Esophagus muscularis mucosa (tissue), 4 donors: ENCODE measurements around the gene HECA. TPM values are rescaled to one million over a fixed set of nuclear protein-coding genes. Genes with fewer than 3 reads are reported as not detected.

Source experiments
- DNase-seq: peaks from one replicate; pipeline ENCODE4 v3.0.0-alpha.2; 2017; ENCODE audit errors: extremely low spot score
- H3K27ac ChIP-seq, 4 donors: fragments of 200-600 bp; sonication (generic); replicated peaks in 1 of 4; 1 replicate in 3 of 4; 2 replicates in 1 of 4; pipeline ENCODE4 v1.5.1; 2016 to 2019; ENCODE audit warnings: mild to moderate bottlenecking in 1 of 4
- H3K27me3 ChIP-seq, 4 donors: fragments of 200-600 bp; sonication (generic); one replicate each; pipeline versions ENCODE4 v1.5.1 to v1.6.0; 2016 to 2019
- H3K36me3 ChIP-seq, 4 donors: fragments of 200-600 bp; sonication (generic); one replicate each; pipeline ENCODE4 v1.5.1; 2016 to 2019
- H3K4me1 ChIP-seq, 4 donors: fragments of 200-600 bp; sonication (generic); one replicate each; pipeline ENCODE4 v1.5.1; 2016 to 2019
- H3K4me3 ChIP-seq, 4 donors: fragments of 200-600 bp; sonication (generic); 1 replicate in 2 of 4; 2 replicates in 2 of 4; pipeline ENCODE4 v1.5.1; 2016 to 2019; ENCODE audit warnings: mild to moderate bottlenecking in 4 of 4, moderate library complexity in 1 of 4
- H3K9me3 ChIP-seq, 4 donors: fragments of 200-600 bp; sonication (generic); 1 replicate in 3 of 4; 2 replicates in 1 of 4; pipeline ENCODE4 v1.5.1; 2016 to 2019
- EP300 ChIP-seq: sonication (generic); formaldehyde crosslinking; IDR thresholded peaks from one replicate; pipeline ENCODE4 v1.6.1; 2017; ENCODE audit warnings: antibody characterized with exemption
- POLR2A ChIP-seq: fragments of 450-650 bp; IDR thresholded peaks from one replicate; pipeline ENCODE4 v1.6.1; 2017; ENCODE audit warnings: antibody characterized with exemption, moderate library complexity, mild to moderate bottlenecking, low read depth
- POLR2AphosphoS5 ChIP-seq, 2 donors: sonication (generic); formaldehyde crosslinking; IDR thresholded peaks; one replicate each; pipeline ENCODE4 v1.6.1; 2017; ENCODE audit warnings: antibody characterized with exemption in 2 of 2
- WGBS: methylation state at CpG from one replicate; pipeline ENCODE4 v1.1.5; 2018; 5-methylcytosine and 5-hydroxymethylcytosine counted together
- intact Hi-C: fragments of 100-400 bp; cut with DNase I; formaldehyde crosslinking; loops from one replicate; pipeline ENCODE4 v1.15.1; 2023
- total RNA-seq, 4 donors: library from RNA; depleted of rRNA; stranded (reverse); fragments of >200 nt; gene quantifications; one replicate each; pipeline versions ENCODE4 v1.1.0 to v1.2.1, GENCODE V29; 2016
- TF ChIP-seq, protein P1 (sequence below), 3 experiments: fragments of 200-600 bp in 2 of 3; fragments of 450-650 bp in 1 of 3; sonication (generic) in 2 of 3; IDR thresholded peaks; one replicate each; pipeline ENCODE4 v1.5.1; 2017 to 2019; ENCODE audit warnings: antibody characterized with exemption in 3 of 3, mild to moderate bottlenecking in 2 of 3, moderate library complexity in 1 of 3

Gene HECA
- total RNA-seq, 4 donors from 2014 or later = 43.2 to 68.4 (median 52.4) TPM

DNA sequence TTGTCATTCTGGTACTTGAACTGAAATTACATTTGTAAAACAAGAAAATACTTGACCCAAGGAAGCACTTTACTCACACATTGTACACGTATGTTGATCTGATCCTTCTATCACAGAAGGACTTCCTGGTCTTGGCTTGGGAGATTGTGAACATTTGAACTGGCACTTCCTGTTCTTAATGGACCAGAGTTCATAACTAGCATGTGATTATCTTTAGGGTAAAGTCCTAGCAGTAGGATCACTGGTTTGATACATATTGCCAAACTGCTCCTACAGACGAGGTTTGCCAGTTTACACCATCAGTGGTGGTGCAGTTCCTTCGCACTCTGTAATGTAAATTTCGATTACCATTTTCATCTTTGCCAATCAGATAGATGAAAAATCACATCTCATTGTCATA, 12.7 kb downstream of the HECA start:
- no peak overlapping the region for H3K27ac ChIP-seq
- WGBS = 84% methylated on average over 4 of the region's 4 CpGs
- TF ChIP-seq, protein P1, sequence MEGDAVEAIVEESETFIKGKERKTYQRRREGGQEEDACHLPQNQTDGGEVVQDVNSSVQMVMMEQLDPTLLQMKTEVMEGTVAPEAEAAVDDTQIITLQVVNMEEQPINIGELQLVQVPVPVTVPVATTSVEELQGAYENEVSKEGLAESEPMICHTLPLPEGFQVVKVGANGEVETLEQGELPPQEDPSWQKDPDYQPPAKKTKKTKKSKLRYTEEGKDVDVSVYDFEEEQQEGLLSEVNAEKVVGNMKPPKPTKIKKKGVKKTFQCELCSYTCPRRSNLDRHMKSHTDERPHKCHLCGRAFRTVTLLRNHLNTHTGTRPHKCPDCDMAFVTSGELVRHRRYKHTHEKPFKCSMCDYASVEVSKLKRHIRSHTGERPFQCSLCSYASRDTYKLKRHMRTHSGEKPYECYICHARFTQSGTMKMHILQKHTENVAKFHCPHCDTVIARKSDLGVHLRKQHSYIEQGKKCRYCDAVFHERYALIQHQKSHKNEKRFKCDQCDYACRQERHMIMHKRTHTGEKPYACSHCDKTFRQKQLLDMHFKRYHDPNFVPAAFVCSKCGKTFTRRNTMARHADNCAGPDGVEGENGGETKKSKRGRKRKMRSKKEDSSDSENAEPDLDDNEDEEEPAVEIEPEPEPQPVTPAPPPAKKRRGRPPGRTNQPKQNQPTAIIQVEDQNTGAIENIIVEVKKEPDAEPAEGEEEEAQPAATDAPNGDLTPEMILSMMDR (IDR thresholded peaks at IDR 0.05) = no peak
- no peak for TF ChIP-seq POLR2A
- intact Hi-C loops = loop anchor here (10.0 kb wide), 1 partner anchor 333 kb away; no protein-coding TSS in a partner anchor
- H3K4me3 ChIP-seq = no peak overlapping the region
- no peaks in the 10 kb centered on the region for H3K27me3 ChIP-seq
- no peak for DNase-seq
- no peaks in the 10 kb centered on the region for H3K9me3 ChIP-seq
- H3K36me3 ChIP-seq = no peaks in the 10 kb centered on the region
- H3K4me1 ChIP-seq = peaks cover 57 to 73% (median 64%) of the 10 kb centered on the region in 4 donors

DNA sequence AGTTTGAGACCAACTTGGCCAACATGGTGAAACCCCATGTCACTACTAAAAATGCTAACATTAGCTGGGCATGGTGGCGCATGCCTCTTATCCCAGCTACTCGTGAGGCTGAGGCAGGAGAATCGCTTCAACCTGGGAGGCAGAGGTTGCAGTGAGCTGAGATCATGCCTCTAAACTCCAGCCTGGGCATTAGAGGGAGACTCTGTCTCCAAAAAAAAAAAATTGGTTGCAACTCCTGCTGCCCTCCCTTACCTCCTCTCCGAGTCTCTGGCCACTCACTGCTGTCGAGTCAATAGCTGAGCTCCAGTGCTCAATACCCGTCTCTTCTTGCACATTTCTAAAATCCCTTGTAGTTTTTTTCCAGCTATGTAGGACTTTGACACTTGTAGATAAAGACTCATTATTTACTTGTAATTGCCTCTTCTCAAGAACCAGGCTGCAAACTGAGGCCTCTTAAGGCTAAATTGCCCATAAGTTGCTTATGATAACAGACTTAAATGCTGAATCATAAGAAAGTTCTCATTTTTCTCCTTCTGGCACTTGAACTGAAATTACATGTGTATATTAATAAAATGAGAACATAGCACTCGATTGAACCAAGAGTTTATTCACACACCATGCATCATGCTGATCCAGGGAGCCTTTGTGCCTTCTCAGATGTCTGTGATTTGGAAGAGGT, 13.8 kb downstream of the HECA start:
- no peaks in the 10 kb centered on the region for H3K27me3 ChIP-seq
- H3K27ac ChIP-seq = no peak overlapping the region
- WGBS = 82% methylated on average over 7 of the region's 7 CpGs
- H3K4me1 ChIP-seq = peaks cover 61 to 75% (median 71%) of the 10 kb centered on the region in 4 donors
- H3K36me3 ChIP-seq = no peaks in the 10 kb centered on the region
- intact Hi-C loops = loop anchor here (10.0 kb wide), 1 partner anchor 334 kb away; no protein-coding TSS in a partner anchor
- DNase-seq = no peak
- no peak for TF ChIP-seq POLR2AphosphoS5 (IDR thresholded peaks at IDR 0.05)
- no peak for TF ChIP-seq POLR2A
- TF ChIP-seq, protein P1 (IDR thresholded peaks at IDR 0.05) = no peak
- no peak for TF ChIP-seq EP300
- no peaks in the 10 kb centered on the region for H3K9me3 ChIP-seq
- H3K4me3 ChIP-seq = no peak overlapping the region

DNA sequence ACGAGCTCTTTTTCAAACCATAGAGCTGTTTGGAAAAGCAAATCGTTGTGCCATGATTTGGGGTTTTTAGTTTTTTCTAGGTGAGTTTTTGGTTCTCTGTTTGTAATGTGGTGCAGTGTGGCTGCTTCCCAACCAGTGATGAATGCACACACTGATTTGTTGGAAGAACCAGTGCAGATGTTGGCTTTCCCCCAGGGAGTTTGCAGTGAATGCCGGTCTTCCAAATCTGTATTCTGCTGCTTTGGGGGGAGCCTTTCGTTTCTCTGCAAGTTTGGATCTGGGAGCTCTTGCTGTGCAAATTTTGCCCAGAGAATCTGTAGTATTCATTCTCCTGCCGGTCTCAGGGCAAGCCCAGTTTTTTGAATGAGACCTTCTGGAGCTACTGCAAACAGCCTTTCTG, 14.5 kb downstream of the HECA start:
- WGBS = 48% methylated on average over 5 of the region's 5 CpGs

DNA sequence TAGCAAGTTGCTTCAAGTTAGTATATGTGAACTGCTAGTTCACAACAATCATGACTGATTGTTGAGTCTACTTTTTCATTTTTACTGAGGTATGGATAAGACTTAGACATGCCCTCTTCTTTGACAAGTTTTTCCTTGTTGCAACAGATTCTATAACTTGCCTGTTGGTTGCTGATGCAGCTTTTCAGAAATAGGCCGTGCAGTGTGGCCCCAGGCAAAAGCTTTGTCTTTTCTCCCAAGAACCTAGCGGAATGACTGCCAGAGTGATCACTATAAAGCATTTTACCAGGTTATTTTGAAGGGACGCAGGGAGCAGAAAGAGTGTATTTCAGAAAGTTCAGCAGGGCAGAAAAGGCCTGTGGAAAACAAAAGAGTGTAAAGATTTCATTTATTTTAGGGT, 16.0 kb downstream of the HECA start:
- 92% methylated on average over 3 of the region's 3 CpGs for WGBS
- Histone ChIP-seq H3K4me1 (peaks cover 46 to 73% (median 62%) of the 10 kb centered on the region in 4 donors), H3K27me3 (no peaks in the 10 kb centered on the region), H3K36me3 (no peaks in the 10 kb centered on the region), H3K27ac (no peak overlapping the region), H3K9me3 (no peaks in the 10 kb centered on the region), H3K4me3 (no peak overlapping the region)
- TF ChIP-seq, protein P1 (IDR thresholded peaks at IDR 0.05) = no peak
- TF ChIP-seq EP300 (no peak), POLR2AphosphoS5 (IDR thresholded peaks at IDR 0.05) (no peak), POLR2A (no peak)
- intact Hi-C loops = no loop called here
- no peak for DNase-seq

More for the DNA sequence above, 14.5 kb downstream of the HECA start:
- Histone ChIP-seq H3K27me3 (no peaks in the 10 kb centered on the region), H3K36me3 (no peaks in the 10 kb centered on the region), H3K9me3 (no peaks in the 10 kb centered on the region), H3K4me1 (peaks cover 55 to 76% (median 72%) of the 10 kb centered on the region in 4 donors), H3K27ac (no peak overlapping the region), H3K4me3 (no peak overlapping the region)
- intact Hi-C loops = loop anchor here (10.0 kb wide), 1 partner anchor 335 kb away; no protein-coding TSS in a partner anchor
- TF ChIP-seq POLR2AphosphoS5 (IDR thresholded peaks at IDR 0.05) = no peak
- no peak for TF ChIP-seq EP300
- no peak for TF ChIP-seq POLR2A
- TF ChIP-seq, protein P1 (IDR thresholded peaks at IDR 0.05) = no peak
- no peak for DNase-seq
